SK-N-SH (cell line): Measurements from ENCODE around the gene PSMA1. TPM values are rescaled to one million over a fixed set of nuclear protein-coding genes. Genes with fewer than 3 reads are reported as not detected.

ENCODE experiments used
- CTCF ChIA-PET: fragments of 300-600, 350-600 bp; formaldehyde crosslinking; extraction: SDS; loops from one replicate; lab custom pipeline; 2021; lab: Yijun Ruan, JAX
- POLR2A ChIA-PET: fragments of 350-600 bp; sonication (Branson Sonifier 250); formaldehyde crosslinking; extraction: SDS; loops from one replicate; lab custom pipeline; 2020; ENCODE audit warnings: antibody characterized with exemption, inconsistent platforms; lab: Yijun Ruan, JAX
- DNase-seq: peaks from one replicate; pipeline ENCODE4 v3.0.0; 2012
- H2AFZ ChIP-seq: fragments of 200-600 bp; sonication (generic); 2 replicates; pipeline ENCODE4 v1.8.1; 2016; ENCODE audit warnings: antibody characterized with exemption, mild to moderate bottlenecking, low read depth
- H3F3A ChIP-seq: fragments of 200-600 bp; sonication (generic); replicated peaks from 2 replicates; pipeline ENCODE3; 2016; ENCODE audit warnings: antibody characterized with exemption, mild to moderate bottlenecking; ENCODE audit not compliant: insufficient read depth
- H3K27ac ChIP-seq, 2 experiments: fragments of 200-500 bp in 1 of 2; fragments of 200-600 bp in 1 of 2; sonication (Bioruptor generic) in 1 of 2; sonication (generic), shearing (Covaris generic) in 1 of 2; 2 replicates each; pipeline versions ENCODE4 v1.5.1 to v1.6.1; 2014 to 2016; ENCODE audit warnings: low read depth in 2 of 2, inconsistent platforms in 1 of 2, low read length in 1 of 2, mild to moderate bottlenecking in 1 of 2, mixed read lengths in 1 of 2
- H3K27me3 ChIP-seq: fragments of 200-600 bp; sonication (generic), shearing (Covaris generic); 2 replicates; pipeline ENCODE4 v1.6.1; 2016; ENCODE audit warnings: mixed run types; ENCODE audit not compliant: insufficient read depth
- H3K36me3 ChIP-seq, 2 experiments: fragments of 200-500 bp in 1 of 2; fragments of 200-600 bp in 1 of 2; sonication (Bioruptor generic) in 1 of 2; sonication (generic) in 1 of 2; replicated peaks in 1 of 2; 2 replicates each; pipeline versions ENCODE3 to v1.5.1; 2014 to 2016; ENCODE audit warnings: low read length in 1 of 2, mild to moderate bottlenecking in 1 of 2; ENCODE audit not compliant: insufficient read depth in 2 of 2, control insufficient read depth in 1 of 2
- H3K4me1 ChIP-seq, 2 experiments: fragments of 200-500 bp in 1 of 2; fragments of 200-600 bp in 1 of 2; sonication (Bioruptor generic) in 1 of 2; sonication (generic), shearing (Covaris generic) in 1 of 2; 2 replicates each; pipeline versions ENCODE4 v1.5.1 to v1.6.1; 2014 to 2016; ENCODE audit warnings: low read depth in 1 of 2, low read length in 1 of 2, mixed run types in 1 of 2; ENCODE audit not compliant: insufficient read depth in 2 of 2, control insufficient read depth in 1 of 2
- H3K4me2 ChIP-seq: fragments of 200-600 bp; sonication (generic), shearing (Covaris generic); 2 replicates; pipeline ENCODE4 v1.6.1; 2017; ENCODE audit warnings: mixed run types
- H3K4me3 ChIP-seq, 2 experiments: fragments of 200-500 bp in 1 of 2; fragments of 200-600 bp in 1 of 2; sonication (Bioruptor generic) in 1 of 2; sonication (generic), shearing (Covaris generic) in 1 of 2; 2 replicates each; pipeline versions ENCODE4 v1.5.1 to v1.8.1; 2014 to 2016; ENCODE audit warnings: low read depth in 2 of 2, inconsistent platforms in 1 of 2, low read length in 1 of 2, mild to moderate bottlenecking in 1 of 2, mixed read lengths in 1 of 2, moderate library complexity in 1 of 2
- H3K79me2 ChIP-seq: fragments of 200-600 bp; sonication (generic); 2 replicates; pipeline ENCODE4 v1.8.1; 2017; ENCODE audit warnings: mild to moderate bottlenecking; ENCODE audit not compliant: insufficient read depth
- H3K9ac ChIP-seq: fragments of 200-600 bp; sonication (generic); 2 replicates; pipeline ENCODE4 v1.6.1; 2017; ENCODE audit warnings: mixed run types
- H3K9me2 ChIP-seq: fragments of 200-600 bp; sonication (generic); 2 replicates; pipeline ENCODE4 v1.6.1; 2017; ENCODE audit warnings: mixed run types
- H3K9me3 ChIP-seq: fragments of 200-600 bp; sonication (generic); 2 replicates; pipeline ENCODE4 v1.6.1; 2017; ENCODE audit warnings: mixed run types, mild to moderate bottlenecking, moderate library complexity
- H4K20me1 ChIP-seq: fragments of 200-600 bp; sonication (generic); 2 replicates; pipeline ENCODE4 v1.6.1; 2017; ENCODE audit warnings: mild to moderate bottlenecking, mixed run types; ENCODE audit not compliant: insufficient read depth
- CHD2 ChIP-seq: fragments of 150-350 bp; IDR thresholded peaks from 2 replicates; pipeline ENCODE4 v1.6.1; 2018; ENCODE audit warnings: low read length; ENCODE audit not compliant: partially characterized antibody
- ELF1 ChIP-seq: IDR thresholded peaks from 2 replicates; pipeline ENCODE4 v1.4.0; 2012
- EP300 ChIP-seq, 2 experiments: IDR thresholded peaks; 2 replicates each; pipeline versions ENCODE4 v1.4.0 to v1.6.1; 2012; ENCODE audit warnings: borderline replicate concordance in 1 of 2, low read depth in 1 of 2, low read length in 1 of 2
- EZH2phosphoT487 ChIP-seq: fragments of 200-600 bp; sonication (generic); IDR thresholded peaks from 2 replicates; pipeline ENCODE4 v1.6.1; 2017; ENCODE audit warnings: low read depth, mixed run types, mild to moderate bottlenecking, antibody characterized with exemption, moderate library complexity, borderline replicate concordance
- GABPA ChIP-seq: IDR thresholded peaks from 2 replicates; pipeline ENCODE4 v1.4.0; 2012; ENCODE audit warnings: low read depth, mild to moderate bottlenecking
- IRF3 ChIP-seq: fragments of 150-350 bp; IDR thresholded peaks from 2 replicates; pipeline ENCODE4 v1.6.1; 2016; ENCODE audit warnings: mild to moderate bottlenecking, low read depth, low read length
- JUND ChIP-seq: IDR thresholded peaks from 2 replicates; pipeline ENCODE4 v1.4.0; 2012
- NRF1 ChIP-seq: IDR thresholded peaks from 2 replicates; pipeline ENCODE4 v1.6.1; 2012; ENCODE audit warnings: low read depth, mild to moderate bottlenecking, low read length
- PBX3 ChIP-seq: IDR thresholded peaks from 2 replicates; pipeline ENCODE4; 2012
- POLR2AphosphoS5 ChIP-seq: IDR thresholded peaks from 2 replicates; pipeline ENCODE4 v1.6.1; 2012; ENCODE audit warnings: low read depth, low read length
- RAD21 ChIP-seq: IDR thresholded peaks from 2 replicates; pipeline ENCODE4 v1.6.1; 2012; ENCODE audit warnings: mild to moderate bottlenecking, low read length
- TAF1 ChIP-seq: IDR thresholded peaks from 2 replicates; pipeline ENCODE4 v1.6.1; 2012; ENCODE audit warnings: low read depth, mild to moderate bottlenecking, low read length, moderate library complexity, borderline replicate concordance
- TCF12 ChIP-seq: IDR thresholded peaks from 2 replicates; pipeline ENCODE4 v1.4.0; 2012
- TEAD4 ChIP-seq: IDR thresholded peaks from 2 replicates; pipeline ENCODE4 v1.4.0; 2012; ENCODE audit warnings: mild to moderate bottlenecking, borderline replicate concordance; ENCODE audit not compliant: insufficient read depth
- USF2 ChIP-seq: fragments of 150-350 bp; IDR thresholded peaks from 2 replicates; pipeline ENCODE4 v1.6.1; 2017; ENCODE audit warnings: antibody characterized with exemption, low read length, low read depth, borderline replicate concordance
- YY1 ChIP-seq: IDR thresholded peaks from 2 replicates; pipeline ENCODE4 v1.4.0; 2012; ENCODE audit warnings: low read depth, mild to moderate bottlenecking
- ZBTB33 ChIP-seq: IDR thresholded peaks from 2 replicates; pipeline ENCODE4 v1.4.0; 2012; ENCODE audit warnings: low read depth, borderline replicate concordance
- WGBS: methylation state at CpG from one replicate; pipeline ENCODE4 v1.1.6; 2017; ENCODE audit warnings: low lambda C conversion rate; 5-methylcytosine and 5-hydroxymethylcytosine counted together
- polyA plus RNA-seq, 3 experiments: library from polyadenylated mRNA; depleted of rRNA; stranded (reverse); fragments of >200 nt; gene quantifications; 2 replicates each; pipeline ENCODE4 v1.2.3, GENCODE V29; 2012
- TF ChIP-seq, protein P1 (sequence below): IDR thresholded peaks from 2 replicates; pipeline ENCODE4 v1.4.0; 2012; ENCODE audit warnings: low read depth, borderline replicate concordance
- TF ChIP-seq, protein P2 (sequence below): IDR thresholded peaks from 2 replicates; pipeline ENCODE4 v1.4.0; 2012; ENCODE audit warnings: low read depth

Gene PSMA1
- polyA plus RNA-seq, 1 of the 3 experiments (the other 2 are of a cell fraction): 166 TPM

DNA sequence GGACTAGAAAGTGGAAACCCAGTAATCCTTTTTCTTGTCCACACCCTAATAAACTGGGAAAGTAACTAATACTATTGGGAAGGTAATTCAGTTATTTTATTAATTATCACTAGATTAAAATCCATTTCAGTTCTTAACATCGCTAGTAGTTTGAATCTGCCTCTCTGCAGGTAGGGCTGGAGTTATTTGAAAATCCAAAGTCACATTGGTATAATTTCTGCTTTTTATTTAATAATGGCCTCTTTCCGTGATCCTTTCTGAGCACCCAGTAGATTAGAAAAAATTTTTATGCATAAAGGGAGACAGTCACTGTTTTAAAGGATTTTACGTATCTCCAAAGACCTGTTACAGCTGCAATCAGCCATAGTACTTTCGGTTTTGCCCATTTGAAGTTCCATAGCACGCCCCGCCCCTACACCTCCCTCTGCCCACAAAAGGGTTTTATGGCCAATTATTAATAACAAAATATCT is 20.0 kb downstream of the PSMA1 start:
- Histone ChIP-seq H3K9me3 (no peaks in the 10 kb centered on the region), H3K4me1 (peaks cover 0 to 7% of the 10 kb centered on the region in 2 experiments; a peak in 2 of 4 replicates), H3K9ac (peak overlapping the region; percentile 81), H4K20me1 (peaks cover 17% of the 10 kb centered on the region), H3K36me3 (peaks cover 31 to 57% of the 10 kb centered on the region in 2 experiments), H3K4me2 (peak overlapping the region; percentile 92), H3K9me2 (no peaks in the 10 kb centered on the region), H3F3A (peaks cover 36% of the 10 kb centered on the region), H2AFZ (peak overlapping the region; percentile 93), H3K4me3 (peak overlapping the region; percentile 80 to 91), H3K79me2 (peaks cover 41% of the 10 kb centered on the region), H3K27ac (peak overlapping the region; percentile 81 to 90), H3K27me3 (no peaks in the 10 kb centered on the region)
- TF ChIP-seq TAF1 (0 out of 2 replicates have a peak, but pooled peaks have one; percentile 29), YY1 (peak; percentile 55; the same call in 1 of the 2 replicates), TEAD4 (no peak)
- WGBS: 2% methylated on average over 6 of the region's 6 CpGs
- peak; percentile 48 for DNase-seq
- ChIA-PET CTCF (interaction anchor here (1.3 to 1.6 kb wide), 3 partner anchors 13 to 199 kb away, joined by 3 to 5 read pairs (median 4); no protein-coding TSS in a partner anchor), POLR2A (interaction anchor here (1.0 to 1.6 kb wide), 4 partner anchors 16 to 144 kb away, joined by 3 to 7 read pairs (median 4); partner anchors contain the start of gene PSMA1)

- Histone ChIP-seq H3K9me3 (no peaks in the 10 kb centered on the region), H3K27me3 (no peaks in the 10 kb centered on the region), H3F3A (peaks cover 33% of the 10 kb centered on the region), H3K9me2 (no peaks in the 10 kb centered on the region), H3K4me2 (peak within 1 kb of the TSS; percentile 92), H3K79me2 (peaks cover 47% of the 10 kb centered on the region), H3K36me3 (peaks cover 31 to 57% of the 10 kb centered on the region in 2 experiments), H3K4me3 (peak within 1 kb of the TSS; percentile 80 to 91), H4K20me1 (peaks cover 23% of the 10 kb centered on the region), H3K9ac (peak within 1 kb of the TSS; percentile 81), H2AFZ (peak within 1 kb of the TSS; percentile 93), H3K4me1 (peaks cover 0 to 7% of the 10 kb centered on the region in 2 experiments; a peak in 2 of 4 replicates), H3K27ac (peak within 1 kb of the TSS; percentile 81 to 90)
- ChIA-PET POLR2A (interaction anchor here (1.0 to 1.6 kb wide), 4 partner anchors 17 to 144 kb away, joined by 3 to 7 read pairs (median 4); partner anchors contain the start of gene PSMA1), CTCF (interaction anchor here (1.1 to 1.6 kb wide), 4 partner anchors 14 to 199 kb away, joined by 3 to 5 read pairs (median 4); partner anchors contain the start of gene PDE3B)
- peak; percentile 90 for DNase-seq
- WGBS: under 1% methylated on average over 14 of the region's 37 CpGs
- TF ChIP-seq TCF12: 0 out of 2 replicates have a peak, but pooled peaks have one; percentile 5
- peak; percentile 50 for TF ChIP-seq CHD2
- TF ChIP-seq EZH2phosphoT487: no peak
- peak; percentile 55; the same call in 1 of the 2 replicates for TF ChIP-seq ELF1
- peak; percentile 95 for TF ChIP-seq POLR2AphosphoS5
- TF ChIP-seq IRF3: no peak
- TF ChIP-seq EP300 (IDR thresholded peaks at IDR 0.05; ENCODE audit: borderline replicate concordance in 1 of 2, low read depth in 1 of 2, low read length in 1 of 2): peak in 1 of 2 experiments; percentile 55; a peak in 1 of 4 replicates
- TF ChIP-seq RAD21: no peak
- TF ChIP-seq, protein P1, sequence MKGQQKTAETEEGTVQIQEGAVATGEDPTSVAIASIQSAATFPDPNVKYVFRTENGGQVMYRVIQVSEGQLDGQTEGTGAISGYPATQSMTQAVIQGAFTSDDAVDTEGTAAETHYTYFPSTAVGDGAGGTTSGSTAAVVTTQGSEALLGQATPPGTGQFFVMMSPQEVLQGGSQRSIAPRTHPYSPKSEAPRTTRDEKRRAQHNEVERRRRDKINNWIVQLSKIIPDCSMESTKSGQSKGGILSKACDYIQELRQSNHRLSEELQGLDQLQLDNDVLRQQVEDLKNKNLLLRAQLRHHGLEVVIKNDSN: no peak
- TF ChIP-seq PBX3: peak; percentile 17; the same call in 1 of the 2 replicates
- no peak for TF ChIP-seq TEAD4
- TF ChIP-seq JUND: no peak
- peak; percentile 83 for TF ChIP-seq TAF1
- peak; percentile 59 for TF ChIP-seq NRF1
- TF ChIP-seq GABPA: peak; percentile 13; the same call in 1 of the 2 replicates
- 0 out of 2 replicates have a peak, but pooled peaks have one; percentile 21 for TF ChIP-seq ZBTB33
- TF ChIP-seq USF2: no peak
- TF ChIP-seq, protein P2, sequence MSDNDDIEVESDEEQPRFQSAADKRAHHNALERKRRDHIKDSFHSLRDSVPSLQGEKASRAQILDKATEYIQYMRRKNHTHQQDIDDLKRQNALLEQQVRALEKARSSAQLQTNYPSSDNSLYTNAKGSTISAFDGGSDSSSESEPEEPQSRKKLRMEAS: peak; percentile 50; the same call in 1 of the 2 replicates
Observed at GRCh38 chr11:14499560-14500180, 20.5 kb downstream of the PSMA1 start, which contains the start of gene COPB1. TSS of gene COPB1 (minus strand) at chr11:14499811. CDS start at chr11:14498928, 883 bp downstream.
